AG09319 (cell line): Measurements from ENCODE around the gene MMAB.

Source experiments
- DNase-seq: peaks from one replicate; pipeline ENCODE4 v3.0.0-alpha.2; 2010; ENCODE audit warnings: low read depth; ENCODE audit errors: extremely low read depth
- CTCF ChIP-seq: IDR thresholded peaks from 2 replicates; pipeline ENCODE4 v1.5.1; 2011; ENCODE audit warnings: low read depth, mild to moderate bottlenecking, inconsistent platforms, low read length, moderate library complexity

MMAB gene

GRCh38 chr12:109523071-109523470 is 50.2 kb downstream of the MMAB start:
- TF ChIP-seq CTCF: no peak
- no peak for DNase-seq

- DNase-seq: no peak
- TF ChIP-seq CTCF: no peak
These were observed 51.5 kb downstream of the MMAB start for GRCh38 chr12:109521831-109522230.

DNA sequence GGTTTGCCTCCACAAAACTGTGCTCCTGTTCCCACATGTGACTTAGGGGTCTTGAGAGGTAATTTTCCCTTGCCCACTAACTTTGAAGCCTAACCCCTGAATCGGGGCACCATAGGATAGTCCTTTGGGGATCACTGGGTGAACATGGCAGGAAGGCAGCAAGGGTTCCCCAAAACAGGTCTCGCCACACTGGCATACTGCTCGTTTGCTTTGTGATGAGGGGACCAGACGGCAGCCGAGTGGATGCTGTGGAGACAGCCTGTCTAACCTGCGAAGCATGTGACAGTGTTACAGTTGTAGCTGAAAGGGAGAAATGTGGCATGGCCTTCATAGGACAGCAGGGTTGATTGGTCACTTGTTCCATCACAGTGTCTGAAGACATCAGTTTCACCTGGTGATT is 53.5 kb downstream of the MMAB start:
- no peak for DNase-seq
- TF ChIP-seq CTCF: no peak

- TF ChIP-seq CTCF: peak; percentile 94
- DNase-seq: peak; percentile 44
These were observed 54.3 kb downstream of the MMAB start for GRCh38 chr12:109518820-109519665.

DNA sequence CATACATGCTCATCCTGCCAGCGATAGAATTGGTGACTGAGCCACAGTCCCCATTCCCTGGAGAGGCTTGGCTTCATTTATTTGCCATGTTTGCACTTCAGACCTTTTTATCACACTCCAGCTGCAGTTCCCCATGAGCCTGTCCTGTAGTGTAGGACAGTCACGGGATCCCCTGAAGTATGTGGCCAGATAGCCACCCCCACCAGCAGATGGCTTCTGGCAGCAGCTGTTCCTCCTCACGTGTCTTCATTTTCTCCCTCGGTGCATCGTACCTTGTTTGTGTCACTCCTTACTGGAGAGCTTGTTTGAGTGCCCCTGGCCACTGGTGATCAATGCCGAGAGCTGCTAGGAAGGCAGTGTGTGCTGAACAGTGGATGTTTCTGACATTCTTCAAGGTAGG is 55.7 kb downstream of the MMAB start:
- no peak for DNase-seq
- TF ChIP-seq CTCF: no peak

DNA sequence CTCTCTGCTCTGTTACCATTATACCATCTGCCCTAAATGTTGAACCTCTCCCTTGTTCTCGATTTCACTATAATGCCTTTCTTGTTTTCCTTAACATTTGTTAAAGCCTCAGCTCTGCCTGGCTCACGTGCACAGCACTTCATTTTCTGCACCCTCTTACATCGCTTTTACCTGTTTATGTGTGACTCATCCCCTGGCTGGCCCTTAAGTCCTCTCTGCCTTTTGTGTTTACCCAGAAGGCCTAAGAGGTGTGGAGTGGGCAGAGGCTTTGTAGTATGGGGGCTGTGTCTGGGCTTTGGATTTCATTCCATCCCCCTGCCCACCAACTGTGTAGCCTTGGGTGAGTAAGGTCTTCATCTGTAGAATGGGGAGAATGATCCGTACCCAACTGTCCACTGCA is 59.3 kb downstream of the MMAB start:
- no peak for TF ChIP-seq CTCF
- no peak for DNase-seq

- no peak for DNase-seq
These were observed 60.3 kb downstream of the MMAB start for GRCh38 chr12:109513051-109513450.

More at GRCh38 chr12:109513051-109513450, 60.3 kb downstream of the MMAB start:
- TF ChIP-seq CTCF: no peak
